IgD-negative memory B cell (primary cell): Measurements from ENCODE around the gene NUP93. TPM values are rescaled to one million over a fixed set of nuclear protein-coding genes. Genes with fewer than 3 reads are reported as not detected.

Experiments
- H3K27ac Mint-ChIP-seq, 3 donors: one replicate each; pipeline ENCODE4 v1.8.0; 2020 to 2022; ENCODE audit warnings: mild to moderate bottlenecking in 3 of 3, mixed read lengths in 3 of 3, moderate library complexity in 1 of 3
- H3K27me3 Mint-ChIP-seq: one replicate; pipeline ENCODE4 v1.8.0; 2021; ENCODE audit warnings: mixed read lengths
- H3K36me3 Mint-ChIP-seq: one replicate; pipeline ENCODE4 v1.8.0; 2020; ENCODE audit warnings: mild to moderate bottlenecking, mixed read lengths
- H3K4me1 Mint-ChIP-seq, 3 donors: one replicate each; pipeline ENCODE4 v1.8.0; 2020 to 2022; ENCODE audit warnings: mixed read lengths in 3 of 3, mild to moderate bottlenecking in 1 of 3
- H3K4me3 Mint-ChIP-seq, 4 donors: one replicate each; pipeline ENCODE4 v1.8.0; 2020 to 2022; ENCODE audit warnings: mild to moderate bottlenecking in 4 of 4, mixed read lengths in 4 of 4, moderate library complexity in 3 of 4
- H3K9me3 Mint-ChIP-seq, 3 donors: one replicate each; pipeline ENCODE4 v1.8.0; 2020 to 2021; ENCODE audit warnings: mixed read lengths in 3 of 3, mild to moderate bottlenecking in 1 of 3
- polyA plus RNA-seq: library from polyadenylated mRNA; unstranded; fragments of 300-500 nt; fragmentation: Illumina TruSeq; gene quantifications from one replicate; pipeline ENCODE4 v1.2.3, GENCODE V29; 2021

NUP93 gene
- polyA plus RNA-seq, 1 donor from 2014 or later, result 60.6 TPM

DNA sequence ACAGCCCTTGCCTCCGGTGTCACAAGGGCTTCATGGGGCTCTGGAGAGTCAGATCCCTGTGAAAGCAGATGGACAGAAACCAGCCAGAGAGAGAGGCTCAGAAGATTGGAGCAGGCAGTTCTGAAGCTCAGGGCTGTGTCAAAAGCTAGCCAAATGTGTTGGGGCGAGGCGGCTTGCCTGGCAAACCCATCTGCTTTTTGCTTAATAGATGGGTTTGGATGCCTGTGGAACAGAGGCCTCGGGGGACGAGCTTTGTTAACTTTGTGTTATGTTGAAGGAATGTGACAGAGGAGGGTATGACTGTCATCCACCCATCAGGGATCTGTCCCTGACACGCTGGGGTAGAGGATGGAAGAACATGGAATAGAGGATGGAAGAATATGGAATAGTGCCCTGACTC, 114.1 kb downstream of the NUP93 start:
- peak overlapping the region in 1 of 3 donors; percentile 63 for H3K27ac Mint-ChIP-seq
- H3K36me3 Mint-ChIP-seq, result peaks cover 6% of the 10 kb centered on the region

DNA sequence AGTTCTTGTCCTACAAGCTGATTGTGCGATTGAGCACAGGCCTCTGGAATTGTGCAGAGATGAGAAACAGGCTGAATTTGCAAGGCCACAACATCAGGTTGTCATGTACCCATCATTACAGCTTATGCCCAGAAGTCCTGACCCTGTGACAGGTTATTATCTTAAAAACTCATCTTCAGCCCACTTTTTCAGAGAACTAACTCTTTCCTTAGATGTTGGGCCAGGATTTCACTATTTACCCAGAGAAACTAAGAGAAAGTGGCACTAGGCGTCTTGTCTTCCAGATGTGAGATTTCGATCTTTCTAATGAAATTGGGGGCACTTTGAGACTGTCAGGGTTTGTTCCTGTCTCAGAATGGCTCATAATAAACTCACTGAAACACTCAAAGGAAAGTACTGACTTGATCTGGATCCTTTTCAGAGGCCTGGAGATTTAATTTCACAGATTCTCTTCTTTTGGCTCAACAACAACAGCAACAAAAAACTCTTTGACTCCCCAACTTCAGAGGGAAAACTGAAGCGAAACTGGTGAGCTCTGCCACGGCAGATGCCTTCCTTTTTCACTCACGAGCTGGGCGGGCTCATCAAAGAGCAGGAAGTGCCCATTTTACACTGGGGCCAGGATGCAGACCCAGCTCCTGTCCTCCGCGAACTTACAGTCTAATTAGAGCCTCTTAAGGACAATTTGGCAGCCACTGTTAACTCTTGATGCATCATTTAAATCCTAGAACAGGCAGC, 117.4 kb downstream of the NUP93 start:
- Mint-ChIP-seq H3K4me3 (peak overlapping the region in 3 of 4 donors; percentile 8 to 78 (median 48)), H3K36me3 (peaks cover 3% of the 10 kb centered on the region), H3K9me3 (peaks cover 0 to 5% (median 0%) of the 10 kb centered on the region in 3 donors), H3K27me3 (no peaks in the 10 kb centered on the region), H3K4me1 (peaks cover 13 to 17% (median 15%) of the 10 kb centered on the region in 3 donors), H3K27ac (peak overlapping the region; percentile 68 to 98 (median 88))

More for the DNA sequence above, 114.1 kb downstream of the NUP93 start:
- peaks cover 0 to 4% (median 0%) of the 10 kb centered on the region in 3 donors for H3K9me3 Mint-ChIP-seq
- no peaks in the 10 kb centered on the region for H3K27me3 Mint-ChIP-seq
- H3K4me1 Mint-ChIP-seq, result peaks cover 15 to 17% (median 15%) of the 10 kb centered on the region in 3 donors
- no peak overlapping the region for H3K4me3 Mint-ChIP-seq

DNA sequence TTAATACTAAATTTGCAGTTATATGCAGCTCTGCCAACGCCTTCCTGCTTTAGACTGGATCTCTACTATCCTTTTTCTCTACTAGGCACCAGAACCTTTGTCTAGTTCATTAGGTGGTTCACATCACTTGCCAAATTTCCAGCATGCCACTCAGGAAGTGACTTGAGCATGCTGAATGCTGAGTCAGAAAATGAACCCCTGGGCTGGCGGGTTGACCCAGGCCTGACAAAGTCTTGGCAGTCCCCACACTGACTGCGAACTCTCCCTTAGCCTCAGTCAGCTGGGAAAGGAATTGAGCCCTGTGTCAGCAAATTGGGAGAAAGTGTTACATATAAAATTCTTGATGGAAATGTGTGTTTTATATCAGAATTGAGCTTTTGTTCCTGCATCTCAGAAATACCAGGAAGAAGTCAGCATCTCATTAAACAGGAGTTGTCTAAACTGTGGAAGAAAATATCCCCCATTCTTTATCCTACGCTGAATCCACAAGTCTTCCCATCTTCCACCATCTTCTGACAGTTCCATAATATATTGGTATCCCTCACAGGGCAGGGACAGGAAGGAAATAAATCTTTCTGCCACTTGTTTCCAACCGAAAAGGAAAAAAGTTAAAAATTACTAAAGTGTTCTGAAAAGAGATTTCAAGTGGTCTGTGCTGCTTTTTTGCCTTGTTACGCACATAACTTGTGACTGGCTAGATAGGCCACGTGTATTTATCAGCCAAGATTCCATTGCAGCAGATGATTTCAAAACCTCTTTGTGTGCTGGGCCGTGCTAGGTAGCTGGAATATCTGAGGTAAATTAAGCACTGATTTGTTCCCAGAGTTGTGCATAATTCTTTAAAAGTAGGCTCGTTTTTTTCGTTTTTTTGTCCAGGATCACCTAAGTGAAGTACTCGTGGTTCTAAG, 118.4 kb downstream of the NUP93 start:
- H3K9me3 Mint-ChIP-seq, result peaks cover 0 to 5% (median 0%) of the 10 kb centered on the region in 3 donors
- H3K36me3 Mint-ChIP-seq, result peaks cover 3% of the 10 kb centered on the region
- H3K27ac Mint-ChIP-seq, result peak overlapping the region; percentile 42 to 98 (median 68)
- peaks cover 13 to 17% (median 15%) of the 10 kb centered on the region in 3 donors for H3K4me1 Mint-ChIP-seq
- peak overlapping the region in 2 of 4 donors; percentile 8 to 9 for H3K4me3 Mint-ChIP-seq
- no peaks in the 10 kb centered on the region for H3K27me3 Mint-ChIP-seq

DNA sequence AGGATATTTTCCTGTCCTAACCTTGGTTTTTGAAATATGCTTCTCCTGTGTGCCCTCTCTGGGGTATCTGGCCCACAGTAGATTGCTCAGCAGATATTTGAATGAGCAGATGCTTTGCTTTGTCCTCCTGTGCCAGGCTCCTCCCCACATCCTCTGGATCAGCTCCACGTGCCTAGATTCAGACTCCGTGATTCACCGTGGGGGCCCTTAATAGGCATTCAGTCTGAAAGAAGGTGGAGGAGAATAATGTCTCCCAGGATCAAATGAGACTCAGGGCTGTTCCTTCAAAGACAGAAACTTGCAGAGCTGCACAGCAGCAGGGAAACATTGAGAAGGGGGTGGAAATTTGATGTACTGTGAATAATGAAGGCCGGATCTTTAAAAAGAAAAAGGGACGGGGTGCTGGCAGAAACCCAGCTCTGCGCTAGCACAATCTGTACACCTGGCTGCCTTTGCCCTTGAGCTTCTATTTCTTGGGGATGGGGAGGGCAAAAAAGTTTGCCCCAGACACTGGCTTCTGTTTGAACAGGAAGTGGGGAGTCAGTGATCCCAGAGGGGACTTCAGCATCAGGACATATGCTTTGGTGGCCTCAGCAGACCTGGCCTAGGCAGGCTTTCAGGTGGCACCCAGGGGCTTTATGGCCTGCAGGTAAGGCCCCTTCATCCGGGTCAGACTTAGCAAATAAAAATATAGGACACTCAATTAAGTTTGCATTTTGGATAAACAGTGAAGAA, 119.2 kb downstream of the NUP93 start:
- H3K4me3 Mint-ChIP-seq, result no peak overlapping the region
- H3K4me1 Mint-ChIP-seq, result peaks cover 13 to 17% (median 15%) of the 10 kb centered on the region in 3 donors
- no peaks in the 10 kb centered on the region for H3K27me3 Mint-ChIP-seq
- peaks cover 4% of the 10 kb centered on the region for H3K36me3 Mint-ChIP-seq
- H3K9me3 Mint-ChIP-seq, result peaks cover 0 to 5% (median 0%) of the 10 kb centered on the region in 3 donors
- no peak overlapping the region for H3K27ac Mint-ChIP-seq

DNA sequence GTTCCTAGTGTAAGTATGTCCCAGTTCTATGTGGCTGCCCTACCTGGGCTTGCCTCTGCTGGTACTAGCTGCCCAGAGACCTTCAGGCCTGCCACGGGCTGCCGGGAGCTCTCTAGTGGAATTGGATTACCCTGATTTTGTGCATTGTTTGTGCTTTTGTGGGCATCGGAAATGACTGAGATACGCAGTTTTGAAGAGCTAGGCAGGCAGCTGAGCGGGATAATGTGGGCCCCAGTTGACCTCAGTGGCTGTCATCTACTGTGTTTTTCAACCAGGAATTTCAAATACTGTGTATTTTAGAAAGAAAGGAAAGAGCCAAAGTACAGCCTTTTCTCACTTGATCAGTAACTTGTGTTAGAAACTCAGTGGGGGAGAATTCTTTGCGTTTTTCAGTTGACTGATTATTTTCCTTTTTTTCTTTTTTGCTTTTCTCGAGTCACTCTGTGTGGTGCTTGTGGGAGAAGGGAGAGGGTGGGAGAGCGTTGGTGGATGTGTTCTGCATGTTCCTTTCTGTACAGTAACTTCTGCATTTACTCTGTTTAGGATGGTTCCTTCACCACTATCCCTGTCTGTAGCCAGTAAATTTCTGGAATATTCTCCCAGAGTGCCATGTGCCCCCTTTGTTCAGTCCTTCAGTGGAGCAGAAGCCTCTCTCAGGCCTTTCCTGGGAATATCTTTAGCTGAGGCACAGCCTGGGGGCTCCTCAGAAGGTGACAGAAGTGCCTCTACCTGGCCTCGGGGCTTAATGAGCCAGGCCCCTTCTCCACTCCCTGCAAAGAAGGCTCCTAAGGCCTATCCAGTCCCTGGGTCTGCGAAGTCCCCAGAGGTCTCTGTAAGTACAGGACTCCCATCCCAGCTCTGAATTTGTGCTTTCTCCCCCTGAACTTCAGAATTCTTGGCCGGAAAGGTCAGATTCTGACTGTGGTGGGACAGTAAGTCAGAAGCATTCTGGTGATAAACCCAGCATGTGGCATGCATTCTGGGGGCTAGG, 120.1 kb downstream of the NUP93 start:
- Mint-ChIP-seq H3K27me3 (no peaks in the 10 kb centered on the region), H3K4me1 (peaks cover 13 to 17% (median 15%) of the 10 kb centered on the region in 3 donors), H3K9me3 (peaks cover 0 to 5% (median 0%) of the 10 kb centered on the region in 3 donors), H3K36me3 (peaks cover 4% of the 10 kb centered on the region), H3K27ac (no peak overlapping the region), H3K4me3 (peak overlapping the region in 1 of 4 donors; percentile 15)

DNA sequence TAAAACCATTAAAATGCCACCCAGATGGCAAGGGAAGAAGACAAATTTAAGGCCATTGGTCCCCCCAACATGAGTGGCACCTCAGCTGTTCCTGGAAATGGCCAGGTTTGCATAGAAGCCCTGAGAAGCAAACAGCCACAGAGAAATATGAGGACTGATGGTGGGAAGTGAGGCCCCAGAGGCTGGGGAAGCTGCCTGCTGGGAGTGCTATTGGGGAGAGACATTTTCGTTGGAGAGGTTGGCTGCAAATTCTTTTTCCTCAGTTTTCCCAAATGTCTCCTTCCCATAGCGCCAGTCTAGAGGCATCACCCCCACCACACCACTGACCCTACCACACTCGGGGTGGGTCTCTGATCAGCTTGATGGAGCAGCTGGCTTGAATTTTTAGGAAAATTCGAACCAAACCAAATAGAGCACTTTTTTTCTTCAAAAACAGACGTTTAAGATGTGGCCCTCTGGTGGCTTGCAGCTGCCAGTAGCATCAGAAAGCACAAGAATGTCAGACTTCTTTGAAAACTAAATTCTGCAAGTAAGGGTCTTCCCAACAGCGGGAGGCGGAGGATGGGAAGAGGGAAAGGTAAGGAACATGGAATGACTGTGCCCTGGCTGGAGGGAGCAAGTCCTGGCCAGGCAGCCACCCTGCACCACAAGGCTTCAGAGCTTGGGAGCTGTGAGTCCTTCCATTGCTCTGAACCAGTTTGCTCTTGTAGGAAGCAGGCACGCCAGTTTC, 121.9 kb downstream of the NUP93 start:
- Mint-ChIP-seq H3K27me3 (no peaks in the 10 kb centered on the region), H3K9me3 (peaks cover 0 to 5% (median 0%) of the 10 kb centered on the region in 3 donors), H3K4me1 (peaks cover 11 to 14% (median 12%) of the 10 kb centered on the region in 3 donors), H3K36me3 (peaks cover 4% of the 10 kb centered on the region), H3K4me3 (no peak overlapping the region), H3K27ac (no peak overlapping the region)

DNA sequence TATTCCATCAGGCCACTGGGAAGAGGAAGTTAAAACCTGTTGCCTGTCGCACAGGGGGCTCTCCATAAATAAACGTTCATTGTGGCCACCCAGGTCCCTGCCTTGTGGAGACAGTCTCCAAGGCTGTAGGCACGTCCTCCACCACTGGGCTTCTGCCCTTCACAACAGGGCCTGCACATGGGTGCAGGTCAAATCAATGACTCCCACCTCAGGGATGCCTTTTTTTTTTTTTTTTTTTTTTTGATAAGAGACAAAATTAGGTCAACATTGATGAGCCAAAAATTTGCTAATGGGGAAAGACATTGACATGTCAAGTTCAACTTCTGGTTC, 122.4 kb downstream of the NUP93 start:
- no peaks in the 10 kb centered on the region for H3K27me3 Mint-ChIP-seq

DNA sequence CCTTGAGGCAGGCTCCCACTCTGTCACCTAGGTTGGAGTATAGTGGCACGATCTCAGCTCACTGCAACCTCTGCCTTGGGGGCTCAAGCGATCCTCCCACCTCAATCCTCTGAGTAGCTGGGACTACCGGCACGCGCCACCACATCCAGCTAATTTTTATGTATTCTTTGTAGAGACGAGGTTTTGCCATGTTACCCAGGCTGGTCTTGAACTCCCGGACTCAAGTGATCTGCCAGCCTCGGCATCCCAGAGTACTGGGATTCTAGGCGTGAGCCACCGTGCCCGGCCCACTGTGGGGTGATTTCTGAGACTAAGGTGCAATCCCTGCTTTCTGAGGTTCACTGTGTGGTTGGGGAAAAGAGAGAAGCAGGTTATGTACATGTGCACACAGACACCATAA, 123.0 kb downstream of the NUP93 start:
- H3K36me3 Mint-ChIP-seq, result peaks cover 4% of the 10 kb centered on the region
- no peaks in the 10 kb centered on the region for H3K27me3 Mint-ChIP-seq
- no peak overlapping the region for H3K27ac Mint-ChIP-seq
- peaks cover under 1 to 4% (median 2%) of the 10 kb centered on the region in 3 donors for H3K4me1 Mint-ChIP-seq
- H3K4me3 Mint-ChIP-seq, result no peak overlapping the region
- peaks cover 0 to 4% (median 0%) of the 10 kb centered on the region in 3 donors for H3K9me3 Mint-ChIP-seq

More for the DNA sequence above, 122.4 kb downstream of the NUP93 start:
- Mint-ChIP-seq H3K4me1 (peaks cover 7 to 9% (median 8%) of the 10 kb centered on the region in 3 donors), H3K27ac (no peak overlapping the region), H3K4me3 (no peak overlapping the region), H3K36me3 (peaks cover 4% of the 10 kb centered on the region), H3K9me3 (peaks cover 0 to 5% (median 0%) of the 10 kb centered on the region in 3 donors)

DNA sequence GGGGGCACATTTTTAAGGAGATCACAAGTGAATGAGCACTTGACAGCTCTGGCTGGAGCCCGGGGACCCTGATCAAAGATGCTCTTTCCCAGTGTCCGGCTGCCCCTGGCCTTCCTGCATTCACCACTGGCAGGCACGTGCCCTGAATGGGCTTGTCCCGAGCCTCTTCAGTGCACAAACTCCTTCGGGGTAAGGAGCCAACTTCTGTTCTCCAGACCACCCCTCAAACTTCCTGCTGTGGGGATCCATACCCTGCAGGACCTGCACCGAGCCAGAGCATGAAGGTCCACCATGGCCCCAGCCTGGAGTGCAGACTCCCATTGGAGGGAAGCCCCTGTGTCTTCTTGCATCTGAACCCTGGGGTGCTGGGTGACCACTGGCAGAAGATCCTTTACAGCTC, 125.3 kb downstream of the NUP93 start:
- Mint-ChIP-seq H3K27ac (no peak overlapping the region), H3K27me3 (no peaks in the 10 kb centered on the region), H3K9me3 (no peaks in the 10 kb centered on the region)

DNA sequence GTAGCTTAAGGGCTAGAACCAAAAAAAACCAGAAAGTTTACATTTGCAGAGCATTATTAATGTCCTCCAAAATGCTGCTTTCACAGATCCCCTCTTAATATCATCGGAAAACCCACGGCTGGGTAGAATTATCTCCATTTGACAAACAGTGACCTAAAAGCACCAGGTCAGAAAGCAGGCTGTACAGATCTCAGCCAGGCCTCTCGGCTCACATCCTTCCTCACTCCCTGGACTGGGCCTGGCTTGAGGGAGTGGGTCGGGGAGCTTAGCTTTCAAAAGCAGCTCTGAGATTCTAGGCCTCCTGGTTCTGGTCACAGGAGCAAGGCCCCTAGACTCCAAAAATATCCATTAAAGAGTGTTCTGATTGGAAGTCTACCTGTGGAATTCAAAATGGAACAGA, 126.0 kb downstream of the NUP93 start:
- H3K4me3 Mint-ChIP-seq, result no peak overlapping the region
- H3K4me1 Mint-ChIP-seq, result peaks cover 15 to 22% (median 21%) of the 10 kb centered on the region in 3 donors
- H3K27ac Mint-ChIP-seq, result no peak overlapping the region
- peaks cover 2% of the 10 kb centered on the region for H3K36me3 Mint-ChIP-seq
- no peaks in the 10 kb centered on the region for H3K27me3 Mint-ChIP-seq
- H3K9me3 Mint-ChIP-seq, result no peaks in the 10 kb centered on the region

More for the DNA sequence above, 125.3 kb downstream of the NUP93 start:
- H3K36me3 Mint-ChIP-seq, result peaks cover 2% of the 10 kb centered on the region
- H3K4me1 Mint-ChIP-seq, result peaks cover 8 to 16% (median 13%) of the 10 kb centered on the region in 3 donors
- H3K4me3 Mint-ChIP-seq, result no peak overlapping the region

DNA sequence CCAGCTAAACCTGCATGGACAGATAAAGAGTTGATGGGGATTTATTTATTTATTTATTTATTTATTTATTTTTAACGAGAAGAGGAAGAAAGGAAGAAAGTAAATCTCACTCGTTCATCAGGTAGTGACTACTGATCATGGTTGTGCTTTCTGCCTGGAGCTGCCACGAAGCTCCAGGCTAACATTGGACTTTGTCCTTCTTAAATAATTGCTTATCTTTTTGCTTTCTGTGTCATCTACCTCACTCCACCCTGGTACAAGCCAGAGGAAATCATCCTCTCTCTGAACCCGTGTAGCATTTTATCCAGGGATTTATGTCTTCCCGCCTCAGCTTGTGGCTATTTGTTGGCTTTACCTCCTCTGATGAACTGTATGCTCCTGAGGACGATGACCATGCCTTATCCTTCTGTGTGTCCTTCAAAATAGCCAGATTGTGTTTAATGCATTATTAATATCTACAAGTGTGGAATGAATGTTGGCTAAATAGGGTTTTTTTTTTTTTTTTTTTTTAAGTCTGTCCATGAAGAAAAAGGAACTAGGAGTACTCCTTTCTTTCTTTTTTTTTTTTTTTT, 127.0 kb downstream of the NUP93 start:
- no peaks in the 10 kb centered on the region for H3K27me3 Mint-ChIP-seq
- peaks cover 2% of the 10 kb centered on the region for H3K36me3 Mint-ChIP-seq
- H3K27ac Mint-ChIP-seq, result no peak overlapping the region
- H3K4me1 Mint-ChIP-seq, result peaks cover 23 to 31% (median 29%) of the 10 kb centered on the region in 3 donors
- no peak overlapping the region for H3K4me3 Mint-ChIP-seq
- H3K9me3 Mint-ChIP-seq, result no peaks in the 10 kb centered on the region

DNA sequence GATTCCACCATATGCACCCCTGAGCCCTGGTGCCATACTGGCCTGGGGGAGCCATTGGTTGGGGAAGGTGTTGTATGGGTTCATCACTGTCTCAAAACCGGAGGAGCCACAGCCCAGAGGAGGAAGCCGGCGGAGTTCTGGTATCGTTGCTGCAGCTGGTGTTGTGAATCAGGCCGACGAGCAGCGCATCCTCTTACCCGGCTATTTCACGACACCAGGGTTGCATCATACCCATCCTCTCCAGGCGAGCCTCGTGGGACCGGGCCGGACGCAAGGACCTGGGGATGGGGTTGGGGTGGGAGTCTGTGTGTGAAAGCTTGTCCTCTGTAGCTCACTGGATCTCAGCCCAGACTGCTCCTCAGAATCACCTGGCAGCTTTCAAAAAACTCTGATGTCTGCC, 128.4 kb downstream of the NUP93 start:
- H3K4me3 Mint-ChIP-seq, result peak overlapping the region in 2 of 4 donors; percentile 68 to 82
- H3K4me1 Mint-ChIP-seq, result peaks cover 37 to 45% (median 41%) of the 10 kb centered on the region in 3 donors
- peak overlapping the region in 1 of 3 donors; percentile 78 for H3K27ac Mint-ChIP-seq
- H3K9me3 Mint-ChIP-seq, result no peaks in the 10 kb centered on the region
- no peaks in the 10 kb centered on the region for H3K27me3 Mint-ChIP-seq
- peaks cover 2% of the 10 kb centered on the region for H3K36me3 Mint-ChIP-seq

DNA sequence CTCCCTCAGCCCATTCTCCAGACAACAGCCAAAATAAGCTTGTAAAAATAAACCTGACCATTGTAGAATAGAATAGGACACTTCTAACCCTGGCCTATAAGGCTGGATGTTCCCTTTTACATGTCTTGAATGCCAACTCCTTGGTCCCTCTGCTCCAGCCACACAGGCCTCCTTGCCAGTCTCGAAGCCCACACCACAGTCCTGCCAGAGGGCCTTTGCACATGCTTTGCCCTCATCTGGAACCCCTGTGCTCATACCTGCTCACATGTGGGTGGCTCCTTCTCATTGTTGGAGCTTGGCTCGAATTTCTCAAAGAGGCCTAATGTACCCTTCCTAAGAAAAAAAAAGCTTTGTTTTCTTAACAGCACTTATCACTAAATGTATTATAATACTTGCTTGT, 129.7 kb downstream of the NUP93 start:
- Mint-ChIP-seq H3K36me3 (no peaks in the 10 kb centered on the region), H3K27me3 (no peaks in the 10 kb centered on the region), H3K27ac (peak overlapping the region in 2 of 3 donors; percentile 90 to 95), H3K4me1 (peaks cover 42 to 46% (median 43%) of the 10 kb centered on the region in 3 donors), H3K4me3 (peak overlapping the region in 1 of 4 donors; percentile 95), H3K9me3 (no peaks in the 10 kb centered on the region)
